ENCODE results near the gene GALR3. TPM values are rescaled to one million over a fixed set of nuclear protein-coding genes. Genes with fewer than 3 reads are reported as not detected.
"Not testable (repeated sequence)": the region's sequence is repeated elsewhere in the genome, so short reads cannot be mapped to it uniquely, and the experiment has no call there.

Gene GALR3
- polyA plus RNA-seq, 3 donors = not detected

GRCh38 chr22:37796079-37796478 lies 27.1 kb upstream of the GALR3 start:
- intact Hi-C loops (cut with micrococcal nuclease) = no loop called here
- H3K9me3 ChIP-seq (replicated peaks in 1 of 2; ENCODE audit: control insufficient read depth in 1 of 2, insufficient read depth in 1 of 2, low read length in 2 of 2) = no peaks in the 10 kb centered on the region
- peaks cover 14 to 20% (median 19%) of the 10 kb centered on the region in 3 donors for H3K27me3 Mint-ChIP-seq (ENCODE audit: low read depth in 3 of 3)
- H3K4me2 ChIP-seq (replicated peaks; ENCODE audit: extremely low read depth, low read length, poor library complexity, severe bottlenecking) = no peak overlapping the region
- H4K20me1 ChIP-seq (ENCODE audit: insufficient read depth, low read length) = no peaks in the 10 kb centered on the region
- 78% methylated on average over 2 of the region's 3 CpGs for WGBS (ENCODE audit: insufficient coverage)
- H2AFZ ChIP-seq (ENCODE audit: insufficient read depth, low read depth, low read length, poor library complexity, severe bottlenecking) = no peak overlapping the region
- H3K36me3 Mint-ChIP-seq = no peaks in the 10 kb centered on the region
- TF ChIP-seq CTCF (IDR thresholded peaks at IDR 0.05) = no peak
- H3K36me3 ChIP-seq (replicated peaks in 1 of 2; ENCODE audit: control insufficient read depth in 1 of 2, insufficient read depth in 2 of 2, low read length in 2 of 2) = no peaks in the 10 kb centered on the region
- no peaks in the 10 kb centered on the region for H3K27me3 ChIP-seq (ENCODE audit: control insufficient read depth in 2 of 2, insufficient read depth in 2 of 2, low read length in 2 of 2)
- no peak overlapping the region for H3K9ac ChIP-seq (ENCODE audit: insufficient read depth, low read length, poor library complexity, severe bottlenecking)
- H3K4me3 ChIP-seq (replicated peaks in 1 of 3; ENCODE audit: low read depth in 2 of 3, low read length in 3 of 3) = no peak overlapping the region
- no peaks in the 10 kb centered on the region for H3K4me1 ChIP-seq (ENCODE audit: control insufficient read depth in 1 of 2, insufficient read depth in 2 of 2, low read length in 2 of 2)
- no peak for DNase-seq
- H3K4me3 Mint-ChIP-seq = no peak overlapping the region
- peaks cover 6% of the 10 kb centered on the region for H3K4me1 Mint-ChIP-seq
- H3K27ac ChIP-seq (ENCODE audit: low read depth in 1 of 2, low read length in 2 of 2) = no peak overlapping the region
- no peak overlapping the region for H3K27ac Mint-ChIP-seq
- no peaks in the 10 kb centered on the region for H3K9me3 Mint-ChIP-seq
- H3K79me2 ChIP-seq (ENCODE audit: insufficient read depth, low read length) = no peaks in the 10 kb centered on the region

- intact Hi-C loops (cut with micrococcal nuclease) = not testable (repeated sequence)
- peak overlapping the region in 1 of 7 donors; percentile 19 for H3K27ac Mint-ChIP-seq
Observed at GRCh38 chr22:37797259-37797658, 25.9 kb upstream of the GALR3 start.

More at GRCh38 chr22:37797259-37797658, 25.9 kb upstream of the GALR3 start:
- H3K36me3 ChIP-seq (replicated peaks in 1 of 2; ENCODE audit: control insufficient read depth in 1 of 2, insufficient read depth in 2 of 2, low read length in 2 of 2); H3K4me2 ChIP-seq (replicated peaks; ENCODE audit: extremely low read depth, low read length, poor library complexity, severe bottlenecking); H3K4me3 ChIP-seq (replicated peaks in 1 of 3; ENCODE audit: low read depth in 2 of 3, low read length in 3 of 3); H3K9ac ChIP-seq (ENCODE audit: insufficient read depth, low read length, poor library complexity, severe bottlenecking); H3K27me3 ChIP-seq (ENCODE audit: control insufficient read depth in 2 of 2, insufficient read depth in 2 of 2, low read length in 2 of 2); H3K9me3 ChIP-seq (replicated peaks in 1 of 2; ENCODE audit: control insufficient read depth in 1 of 2, insufficient read depth in 1 of 2, low read length in 2 of 2); H3K36me3 Mint-ChIP-seq; H3K4me1 ChIP-seq (ENCODE audit: control insufficient read depth in 1 of 2, insufficient read depth in 2 of 2, low read length in 2 of 2); DNase-seq; H3K79me2 ChIP-seq (ENCODE audit: insufficient read depth, low read length); H2AFZ ChIP-seq (ENCODE audit: insufficient read depth, low read depth, low read length, poor library complexity, severe bottlenecking); H3K4me1 Mint-ChIP-seq; H4K20me1 ChIP-seq (ENCODE audit: insufficient read depth, low read length); H3K9me3 Mint-ChIP-seq; H3K4me3 Mint-ChIP-seq; H3K27ac ChIP-seq (ENCODE audit: low read depth in 1 of 2, low read length in 2 of 2): not testable (repeated sequence)
- WGBS (ENCODE audit: insufficient coverage) = 81% methylated on average over 2 of the region's 7 CpGs
- peaks cover 19 to 23% (median 19%) of the 10 kb centered on the region in 3 donors for H3K27me3 Mint-ChIP-seq (ENCODE audit: low read depth in 3 of 3)

All from CD14-positive monocyte (primary cell).